ENCODE measurements around the gene CNNM2. TPM values are rescaled to one million over a fixed set of nuclear protein-coding genes. Genes with fewer than 3 reads are reported as not detected.
"Not testable (repeated sequence)": the region's sequence is repeated elsewhere in the genome, so short reads cannot be mapped to it uniquely, and the experiment has no call there.

Gene CNNM2
- total RNA-seq, 1 donor from 2014 or later = 9.6 TPM

GRCh38 chr10:103124420-103125096, 206.5 kb downstream of the CNNM2 start:
- Mint-ChIP-seq H3K4me1 (no peaks in the 10 kb centered on the region), H3K4me3 (no peak overlapping the region), H3K36me3 (ENCODE audit: low read depth) (peaks cover 9% of the 10 kb centered on the region), H3K27ac (ENCODE audit: unreplicated experiment) (no peak overlapping the region), H3K9me3 (no peaks in the 10 kb centered on the region), H3K27me3 (ENCODE audit: low read depth) (no peaks in the 10 kb centered on the region)
- no peak for DNase-seq (ENCODE audit: low read depth, low spot score)
- TF ChIP-seq CTCF (conservative IDR thresholded peaks at IDR 0.05) = no peak

- Mint-ChIP-seq H3K27ac (ENCODE audit: unreplicated experiment) (no peak overlapping the region), H3K9me3 (peaks cover 1% of the 10 kb centered on the region), H3K36me3 (ENCODE audit: low read depth) (peaks cover 11% of the 10 kb centered on the region), H3K4me1 (no peaks in the 10 kb centered on the region), H3K4me3 (no peak overlapping the region), H3K27me3 (ENCODE audit: low read depth) (no peaks in the 10 kb centered on the region)
- no peak for TF ChIP-seq CTCF (conservative IDR thresholded peaks at IDR 0.05)
- no peak for DNase-seq (ENCODE audit: low read depth, low spot score)
Observed at GRCh38 chr10:103125323-103126267, 207.5 kb downstream of the CNNM2 start.

- no peak for TF ChIP-seq CTCF (conservative IDR thresholded peaks at IDR 0.05)
- DNase-seq (ENCODE audit: low read depth, low spot score) = no peak
- Mint-ChIP-seq H3K27me3 (ENCODE audit: low read depth) (no peaks in the 10 kb centered on the region), H3K4me3 (no peak overlapping the region), H3K4me1 (no peaks in the 10 kb centered on the region), H3K9me3 (peaks cover 5% of the 10 kb centered on the region), H3K36me3 (ENCODE audit: low read depth) (peaks cover 25% of the 10 kb centered on the region), H3K27ac (ENCODE audit: unreplicated experiment) (no peak overlapping the region)
Observed at GRCh38 chr10:103127241-103127640, 209.1 kb downstream of the CNNM2 start.

- not testable (repeated sequence) for H3K9me3 Mint-ChIP-seq; H3K4me3 Mint-ChIP-seq; DNase-seq (ENCODE audit: low read depth, low spot score); H3K4me1 Mint-ChIP-seq; H3K27ac Mint-ChIP-seq (ENCODE audit: unreplicated experiment); H3K27me3 Mint-ChIP-seq (ENCODE audit: low read depth)
- H3K36me3 Mint-ChIP-seq (ENCODE audit: low read depth) = peaks cover 44% of the 10 kb centered on the region
Observed at GRCh38 chr10:103130180-103130579, 212.1 kb downstream of the CNNM2 start.

- Mint-ChIP-seq H3K9me3 (peaks cover 8% of the 10 kb centered on the region), H3K27me3 (ENCODE audit: low read depth) (no peaks in the 10 kb centered on the region), H3K36me3 (ENCODE audit: low read depth) (peaks cover 46% of the 10 kb centered on the region), H3K4me3 (no peak overlapping the region), H3K27ac (ENCODE audit: unreplicated experiment) (no peak overlapping the region), H3K4me1 (no peaks in the 10 kb centered on the region)
- no peak for TF ChIP-seq CTCF (conservative IDR thresholded peaks at IDR 0.05)
- no peak for DNase-seq (ENCODE audit: low read depth, low spot score)
Observed at GRCh38 chr10:103130910-103131309, 212.8 kb downstream of the CNNM2 start.

GRCh38 chr10:103135168-103135567, 217.1 kb downstream of the CNNM2 start:
- H3K4me3 Mint-ChIP-seq; DNase-seq (ENCODE audit: low read depth, low spot score); H3K27me3 Mint-ChIP-seq (ENCODE audit: low read depth); H3K4me1 Mint-ChIP-seq; H3K27ac Mint-ChIP-seq (ENCODE audit: unreplicated experiment): not testable (repeated sequence)
- Mint-ChIP-seq H3K9me3 (peaks cover 10% of the 10 kb centered on the region), H3K36me3 (ENCODE audit: low read depth) (peaks cover 48% of the 10 kb centered on the region)
